Measurements from ENCODE around the gene KDELR1. TPM values are rescaled to one million over a fixed set of nuclear protein-coding genes. Genes with fewer than 3 reads are reported as not detected.

Gene KDELR1
- total and polyA plus RNA-seq, 2 donors (not counting 3 experiments of a cell fraction or from before 2014, with no cell fraction given): 199 to 224 TPM

- peak; percentile 39 for DNase-seq (ENCODE audit: low read depth, low spot score)
- CTCF ChIA-PET: interaction anchor here (0.7 to 1.2 kb wide), 4 partner anchors 15 to 158 kb away, joined by 3 read pairs; partner anchors contain the start of gene TMEM143
- POLR2A ChIA-PET: no interaction called here
Measured at GRCh38 chr19:48348045-48348444, 43.3 kb downstream of the KDELR1 start.

GRCh38 chr19:48346191-48346590 is 45.2 kb downstream of the KDELR1 start:
- no peaks in the 10 kb centered on the region for H3K9me3 ChIP-seq (replicated peaks; ENCODE audit: control insufficient read depth, insufficient read depth, low read length)
- POLR2A ChIA-PET: no interaction called here
- no peak for FAIRE-seq
- H3K4me3 ChIP-seq (replicated peaks in 1 of 3; ENCODE audit: insufficient read depth in 1 of 3, low read depth in 1 of 3, low read length in 3 of 3): no peak overlapping the region
- H3K4me2 ChIP-seq (ENCODE audit: insufficient read depth, low read length): no peak overlapping the region
- no peaks in the 10 kb centered on the region for H3K79me2 ChIP-seq (ENCODE audit: control insufficient read depth, insufficient read depth, low read length)
- H3K4me1 ChIP-seq (ENCODE audit: control insufficient read depth, extremely low read depth, insufficient read depth, low read length): no peaks in the 10 kb centered on the region
- H3K27ac ChIP-seq (ENCODE audit: insufficient read depth, low read depth, low read length): no peak overlapping the region
- DNase-seq (ENCODE audit: low read depth, low spot score): no peak
- CTCF ChIA-PET: interaction anchor here (0.6 kb wide), 1 partner anchor 591 kb away, joined by 4 read pairs; no protein-coding TSS in a partner anchor
- H3K36me3 ChIP-seq (ENCODE audit: control insufficient read depth in 2 of 2, extremely low read depth in 1 of 2, insufficient read depth in 2 of 2, low read length in 2 of 2): no peaks in the 10 kb centered on the region
- BruUV-seq (replicated peaks): no TSS peak
- H3K9me1 ChIP-seq (replicated peaks; ENCODE audit: control insufficient read depth, extremely low read depth, insufficient read depth, low read length): no peaks in the 10 kb centered on the region
- H2AFZ ChIP-seq (ENCODE audit: low read depth, low read length): no peak overlapping the region
- no peaks in the 10 kb centered on the region for H4K20me1 ChIP-seq (replicated peaks; ENCODE audit: control insufficient read depth, extremely low read depth, insufficient read depth, low read length)
- H3K27me3 ChIP-seq (ENCODE audit: control insufficient read depth in 2 of 2, insufficient read depth in 2 of 2, low read length in 2 of 2): no peaks in the 10 kb centered on the region
- intact Hi-C loops (cut with micrococcal nuclease) (no loop called here), dilution Hi-C loops (cut with MboI; ENCODE audit: extremely low pct_ligation_motif_present, low sequenced_read_pairs) (no loop called here)
- H3K9ac ChIP-seq (replicated peaks; ENCODE audit: extremely low read depth, insufficient read depth, low read length): no peak overlapping the region
- TF ChIP-seq GATA2 (IDR thresholded peaks at IDR 0.05; ENCODE audit: insufficient read depth, insufficient read length, low read depth, low read length) (no peak), FOS (IDR thresholded peaks at IDR 0.05; ENCODE audit: borderline replicate concordance, insufficient read depth, low read length) (no peak), MAX (IDR thresholded peaks at IDR 0.05; ENCODE audit: insufficient read depth, insufficient read length) (no peak), EZH2 (IDR thresholded peaks at IDR 0.05; ENCODE audit: borderline replicate concordance, low read depth, low read length, severe bottlenecking) (no peak), POLR2AphosphoS5 (IDR thresholded peaks at IDR 0.05; ENCODE audit: insufficient read depth, low read depth, low read length) (no peak), CTCF (IDR thresholded peaks at IDR 0.05; ENCODE audit: extremely low read depth in 1 of 2, insufficient read depth in 1 of 2, low read depth in 1 of 2, low read length in 2 of 2) (no peak), MYC (IDR thresholded peaks at IDR 0.05; ENCODE audit: low read depth, low read length) (no peak), JUN (IDR thresholded peaks at IDR 0.05; ENCODE audit: borderline replicate concordance, insufficient read depth, insufficient read length, low read depth) (no peak), POLR2A (IDR thresholded peaks at IDR 0.05; ENCODE audit: low read depth, low read length) (no peak)

More at GRCh38 chr19:48348045-48348444, 43.3 kb downstream of the KDELR1 start:
- Histone ChIP-seq H3K27ac (ENCODE audit: insufficient read depth, low read depth, low read length) (no peak overlapping the region), H2AFZ (ENCODE audit: low read depth, low read length) (no peak overlapping the region), H3K4me2 (ENCODE audit: insufficient read depth, low read length) (no peak overlapping the region), H3K36me3 (ENCODE audit: control insufficient read depth in 2 of 2, extremely low read depth in 1 of 2, insufficient read depth in 2 of 2, low read length in 2 of 2) (no peaks in the 10 kb centered on the region), H3K4me3 (replicated peaks in 1 of 3; ENCODE audit: insufficient read depth in 1 of 3, low read depth in 1 of 3, low read length in 3 of 3) (no peak overlapping the region), H3K9me3 (replicated peaks; ENCODE audit: control insufficient read depth, insufficient read depth, low read length) (no peaks in the 10 kb centered on the region), H3K79me2 (ENCODE audit: control insufficient read depth, insufficient read depth, low read length) (no peaks in the 10 kb centered on the region), H4K20me1 (replicated peaks; ENCODE audit: control insufficient read depth, extremely low read depth, insufficient read depth, low read length) (no peaks in the 10 kb centered on the region), H3K9me1 (replicated peaks; ENCODE audit: control insufficient read depth, extremely low read depth, insufficient read depth, low read length) (no peaks in the 10 kb centered on the region), H3K4me1 (ENCODE audit: control insufficient read depth, extremely low read depth, insufficient read depth, low read length) (no peaks in the 10 kb centered on the region), H3K9ac (replicated peaks; ENCODE audit: extremely low read depth, insufficient read depth, low read length) (no peak overlapping the region), H3K27me3 (ENCODE audit: control insufficient read depth in 2 of 2, insufficient read depth in 2 of 2, low read length in 2 of 2) (no peaks in the 10 kb centered on the region)
- dilution Hi-C loops (cut with MboI; ENCODE audit: extremely low pct_ligation_motif_present, low sequenced_read_pairs) (no loop called here), intact Hi-C loops (cut with micrococcal nuclease) (no loop called here)
- FAIRE-seq: no peak
- BruUV-seq (replicated peaks): no TSS peak
- TF ChIP-seq FOS (IDR thresholded peaks at IDR 0.05; ENCODE audit: borderline replicate concordance, insufficient read depth, low read length): no peak
